SK-N-SH treated with all-trans-retinoic acid at 6 μM for 48 hours (cell line): ENCODE results near the gene NLRP13.

Experiments
- CSDC2 ChIP-seq: fragments of 250-450 bp; sonication (Bioruptor Pico); IDR thresholded peaks from 2 replicates; pipeline ENCODE4 v1.5.0; 2020; ENCODE audit warnings: mild to moderate bottlenecking, moderate library complexity
- ESRRG ChIP-seq: fragments of 250-450 bp; sonication (Bioruptor Pico); IDR thresholded peaks from 2 replicates; pipeline ENCODE4 v1.6.1; 2021; ENCODE audit warnings: mild to moderate bottlenecking
- RARB ChIP-seq: fragments of 250-450 bp; sonication (Bioruptor Pico); IDR thresholded peaks from 2 replicates; pipeline ENCODE4 v1.8.0; 2021; ENCODE audit warnings: mild to moderate bottlenecking, moderate library complexity
- TOX ChIP-seq: fragments of 250-450 bp; sonication (Bioruptor Pico); IDR thresholded peaks from 2 replicates; pipeline ENCODE4 v1.8.0; 2021; ENCODE audit warnings: mild to moderate bottlenecking, moderate library complexity, borderline replicate concordance
- TF ChIP-seq, protein P1 (sequence below): fragments of 250-450 bp; sonication (Bioruptor Pico); IDR thresholded peaks from 2 replicates; pipeline ENCODE4 v1.8.0; 2021; ENCODE audit warnings: low read depth, mild to moderate bottlenecking, moderate library complexity, borderline replicate concordance
- TF ChIP-seq, protein P2 (sequence below): fragments of 250-450 bp; sonication (Bioruptor Pico); IDR thresholded peaks from 2 replicates; pipeline ENCODE4 v1.5.0; 2020; ENCODE audit warnings: mild to moderate bottlenecking, moderate library complexity
- TF ChIP-seq, protein P3 (sequence below): fragments of 250-450 bp; sonication (Bioruptor Pico); IDR thresholded peaks from 2 replicates; pipeline ENCODE4 v1.5.1; 2021; ENCODE audit warnings: mild to moderate bottlenecking, moderate library complexity
- TF ChIP-seq, protein P4 (sequence below): fragments of 250-450 bp; sonication (Bioruptor Pico); IDR thresholded peaks from 2 replicates; pipeline ENCODE4 v1.8.0; 2020; ENCODE audit warnings: mild to moderate bottlenecking, moderate library complexity, borderline replicate concordance
- TF ChIP-seq, protein P5 (sequence below): fragments of 250-450 bp; sonication (Bioruptor Pico); IDR thresholded peaks from 2 replicates; pipeline ENCODE4 v1.5.1; 2020; ENCODE audit warnings: low read depth, mild to moderate bottlenecking, moderate library complexity

DNA sequence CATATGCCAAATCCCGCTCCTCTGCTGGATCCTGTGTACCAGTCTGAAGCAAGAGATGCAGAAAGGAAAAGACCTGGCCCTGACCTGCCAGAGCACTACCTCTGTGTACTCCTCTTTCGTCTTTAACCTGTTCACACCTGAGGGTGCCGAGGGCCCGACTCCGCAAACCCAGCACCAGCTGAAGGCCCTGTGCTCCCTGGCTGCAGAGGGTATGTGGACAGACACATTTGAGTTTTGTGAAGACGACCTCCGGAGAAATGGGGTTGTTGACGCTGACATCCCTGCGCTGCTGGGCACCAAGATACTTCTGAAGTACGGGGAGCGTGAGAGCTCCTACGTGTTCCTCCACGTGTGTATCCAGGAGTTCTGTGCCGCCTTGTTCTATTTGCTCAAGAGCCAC, 73.7 kb downstream of the NLRP13 start:
- TF ChIP-seq ESRRG (CRISPR knock-in tag) (no peak), CSDC2 (CRISPR knock-in tag) (no peak), TOX (CRISPR knock-in tag) (no peak), RARB (CRISPR knock-in tag) (no peak)
- TF ChIP-seq, protein P1, sequence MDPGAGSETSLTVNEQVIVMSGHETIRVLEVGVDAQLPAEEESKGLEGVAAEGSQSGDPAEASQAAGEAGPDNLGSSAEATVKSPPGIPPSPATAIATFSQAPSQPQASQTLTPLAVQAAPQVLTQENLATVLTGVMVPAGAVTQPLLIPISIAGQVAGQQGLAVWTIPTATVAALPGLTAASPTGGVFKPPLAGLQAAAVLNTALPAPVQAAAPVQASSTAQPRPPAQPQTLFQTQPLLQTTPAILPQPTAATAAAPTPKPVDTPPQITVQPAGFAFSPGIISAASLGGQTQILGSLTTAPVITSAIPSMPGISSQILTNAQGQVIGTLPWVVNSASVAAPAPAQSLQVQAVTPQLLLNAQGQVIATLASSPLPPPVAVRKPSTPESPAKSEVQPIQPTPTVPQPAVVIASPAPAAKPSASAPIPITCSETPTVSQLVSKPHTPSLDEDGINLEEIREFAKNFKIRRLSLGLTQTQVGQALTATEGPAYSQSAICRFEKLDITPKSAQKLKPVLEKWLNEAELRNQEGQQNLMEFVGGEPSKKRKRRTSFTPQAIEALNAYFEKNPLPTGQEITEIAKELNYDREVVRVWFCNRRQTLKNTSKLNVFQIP (CRISPR knock-in tag): no peak
- TF ChIP-seq, protein P2, sequence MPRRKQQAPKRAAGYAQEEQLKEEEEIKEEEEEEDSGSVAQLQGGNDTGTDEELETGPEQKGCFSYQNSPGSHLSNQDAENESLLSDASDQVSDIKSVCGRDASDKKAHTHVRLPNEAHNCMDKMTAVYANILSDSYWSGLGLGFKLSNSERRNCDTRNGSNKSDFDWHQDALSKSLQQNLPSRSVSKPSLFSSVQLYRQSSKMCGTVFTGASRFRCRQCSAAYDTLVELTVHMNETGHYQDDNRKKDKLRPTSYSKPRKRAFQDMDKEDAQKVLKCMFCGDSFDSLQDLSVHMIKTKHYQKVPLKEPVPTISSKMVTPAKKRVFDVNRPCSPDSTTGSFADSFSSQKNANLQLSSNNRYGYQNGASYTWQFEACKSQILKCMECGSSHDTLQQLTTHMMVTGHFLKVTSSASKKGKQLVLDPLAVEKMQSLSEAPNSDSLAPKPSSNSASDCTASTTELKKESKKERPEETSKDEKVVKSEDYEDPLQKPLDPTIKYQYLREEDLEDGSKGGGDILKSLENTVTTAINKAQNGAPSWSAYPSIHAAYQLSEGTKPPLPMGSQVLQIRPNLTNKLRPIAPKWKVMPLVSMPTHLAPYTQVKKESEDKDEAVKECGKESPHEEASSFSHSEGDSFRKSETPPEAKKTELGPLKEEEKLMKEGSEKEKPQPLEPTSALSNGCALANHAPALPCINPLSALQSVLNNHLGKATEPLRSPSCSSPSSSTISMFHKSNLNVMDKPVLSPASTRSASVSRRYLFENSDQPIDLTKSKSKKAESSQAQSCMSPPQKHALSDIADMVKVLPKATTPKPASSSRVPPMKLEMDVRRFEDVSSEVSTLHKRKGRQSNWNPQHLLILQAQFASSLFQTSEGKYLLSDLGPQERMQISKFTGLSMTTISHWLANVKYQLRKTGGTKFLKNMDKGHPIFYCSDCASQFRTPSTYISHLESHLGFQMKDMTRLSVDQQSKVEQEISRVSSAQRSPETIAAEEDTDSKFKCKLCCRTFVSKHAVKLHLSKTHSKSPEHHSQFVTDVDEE (CRISPR knock-in tag): no peak
- TF ChIP-seq, protein P3, sequence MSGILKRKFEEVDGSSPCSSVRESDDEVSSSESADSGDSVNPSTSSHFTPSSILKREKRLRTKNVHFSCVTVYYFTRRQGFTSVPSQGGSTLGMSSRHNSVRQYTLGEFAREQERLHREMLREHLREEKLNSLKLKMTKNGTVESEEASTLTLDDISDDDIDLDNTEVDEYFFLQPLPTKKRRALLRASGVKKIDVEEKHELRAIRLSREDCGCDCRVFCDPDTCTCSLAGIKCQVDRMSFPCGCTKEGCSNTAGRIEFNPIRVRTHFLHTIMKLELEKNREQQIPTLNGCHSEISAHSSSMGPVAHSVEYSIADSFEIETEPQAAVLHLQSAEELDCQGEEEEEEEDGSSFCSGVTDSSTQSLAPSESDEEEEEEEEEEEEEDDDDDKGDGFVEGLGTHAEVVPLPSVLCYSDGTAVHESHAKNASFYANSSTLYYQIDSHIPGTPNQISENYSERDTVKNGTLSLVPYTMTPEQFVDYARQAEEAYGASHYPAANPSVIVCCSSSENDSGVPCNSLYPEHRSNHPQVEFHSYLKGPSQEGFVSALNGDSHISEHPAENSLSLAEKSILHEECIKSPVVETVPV (CRISPR knock-in tag): no peak
- TF ChIP-seq, protein P4, sequence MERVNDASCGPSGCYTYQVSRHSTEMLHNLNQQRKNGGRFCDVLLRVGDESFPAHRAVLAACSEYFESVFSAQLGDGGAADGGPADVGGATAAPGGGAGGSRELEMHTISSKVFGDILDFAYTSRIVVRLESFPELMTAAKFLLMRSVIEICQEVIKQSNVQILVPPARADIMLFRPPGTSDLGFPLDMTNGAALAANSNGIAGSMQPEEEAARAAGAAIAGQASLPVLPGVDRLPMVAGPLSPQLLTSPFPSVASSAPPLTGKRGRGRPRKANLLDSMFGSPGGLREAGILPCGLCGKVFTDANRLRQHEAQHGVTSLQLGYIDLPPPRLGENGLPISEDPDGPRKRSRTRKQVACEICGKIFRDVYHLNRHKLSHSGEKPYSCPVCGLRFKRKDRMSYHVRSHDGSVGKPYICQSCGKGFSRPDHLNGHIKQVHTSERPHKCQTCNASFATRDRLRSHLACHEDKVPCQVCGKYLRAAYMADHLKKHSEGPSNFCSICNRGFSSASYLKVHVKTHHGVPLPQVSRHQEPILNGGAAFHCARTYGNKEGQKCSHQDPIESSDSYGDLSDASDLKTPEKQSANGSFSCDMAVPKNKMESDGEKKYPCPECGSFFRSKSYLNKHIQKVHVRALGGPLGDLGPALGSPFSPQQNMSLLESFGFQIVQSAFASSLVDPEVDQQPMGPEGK: no peak
- TF ChIP-seq, protein P5, sequence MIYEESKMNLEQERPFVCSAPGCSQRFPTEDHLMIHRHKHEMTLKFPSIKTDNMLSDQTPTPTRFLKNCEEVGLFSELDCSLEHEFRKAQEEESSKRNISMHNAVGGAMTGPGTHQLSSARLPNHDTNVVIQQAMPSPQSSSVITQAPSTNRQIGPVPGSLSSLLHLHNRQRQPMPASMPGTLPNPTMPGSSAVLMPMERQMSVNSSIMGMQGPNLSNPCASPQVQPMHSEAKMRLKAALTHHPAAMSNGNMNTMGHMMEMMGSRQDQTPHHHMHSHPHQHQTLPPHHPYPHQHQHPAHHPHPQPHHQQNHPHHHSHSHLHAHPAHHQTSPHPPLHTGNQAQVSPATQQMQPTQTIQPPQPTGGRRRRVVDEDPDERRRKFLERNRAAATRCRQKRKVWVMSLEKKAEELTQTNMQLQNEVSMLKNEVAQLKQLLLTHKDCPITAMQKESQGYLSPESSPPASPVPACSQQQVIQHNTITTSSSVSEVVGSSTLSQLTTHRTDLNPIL (CRISPR knock-in tag): no peak
